AG09309 (cell line): Measurements from ENCODE around the gene ATXN1L.
"Not testable (repeated sequence)": the region's sequence is repeated elsewhere in the genome, so short reads cannot be mapped to it uniquely, and the experiment has no call there.

Experiments used
- DNase-seq: peaks from one replicate; pipeline ENCODE4 v3.0.0-alpha.2; 2010; ENCODE audit warnings: low read depth
- H3K4me3 ChIP-seq: 2 replicates; pipeline ENCODE4 v1.5.1; 2011; ENCODE audit warnings: mild to moderate bottlenecking, low read depth, low read length, moderate library complexity; ENCODE audit not compliant: control insufficient read depth
- CTCF ChIP-seq: IDR thresholded peaks from 2 replicates; pipeline ENCODE4 v1.5.1; 2011; ENCODE audit warnings: mild to moderate bottlenecking, low read depth, low read length, inconsistent platforms; ENCODE audit not compliant: insufficient read depth, control insufficient read depth; ENCODE audit errors: missing control alignments

Gene ATXN1L

DNA sequence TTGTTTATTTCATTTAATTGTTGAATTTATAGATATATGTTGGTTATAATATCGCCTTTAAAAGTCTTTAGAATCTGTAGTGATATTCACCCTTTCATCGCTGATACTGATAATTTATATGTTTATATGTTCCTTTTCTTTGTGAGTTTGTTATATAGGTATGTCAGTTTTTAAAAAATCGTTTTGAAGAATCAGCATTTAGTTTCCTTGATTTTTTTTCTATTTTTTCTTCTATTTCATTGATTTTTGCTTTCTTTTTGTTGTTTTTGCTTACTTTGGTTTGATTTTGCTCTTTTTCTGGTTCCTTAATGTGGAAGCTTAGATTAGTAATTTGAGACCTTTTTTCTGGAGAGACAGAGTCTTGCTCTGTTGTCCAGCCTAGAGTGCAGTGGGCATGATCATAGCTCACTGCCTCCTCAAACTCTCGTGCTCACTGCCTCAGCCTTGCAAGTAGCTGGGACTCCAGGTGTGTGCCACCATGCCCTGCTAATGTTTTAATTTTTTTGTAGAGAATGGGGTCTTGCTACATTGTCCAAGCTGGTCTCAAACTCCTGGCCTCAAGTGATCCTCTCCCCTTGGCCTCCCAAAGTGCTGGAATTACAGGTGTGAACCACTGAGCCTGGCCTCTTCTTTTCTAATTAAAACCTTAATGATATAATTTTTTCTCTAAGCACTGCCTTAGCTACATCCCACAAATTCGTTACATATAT, 57.0 kb downstream of the ATXN1L start:
- no peak for DNase-seq
- H3K4me3 ChIP-seq, result no peak overlapping the region
- TF ChIP-seq CTCF, result no peak

DNA sequence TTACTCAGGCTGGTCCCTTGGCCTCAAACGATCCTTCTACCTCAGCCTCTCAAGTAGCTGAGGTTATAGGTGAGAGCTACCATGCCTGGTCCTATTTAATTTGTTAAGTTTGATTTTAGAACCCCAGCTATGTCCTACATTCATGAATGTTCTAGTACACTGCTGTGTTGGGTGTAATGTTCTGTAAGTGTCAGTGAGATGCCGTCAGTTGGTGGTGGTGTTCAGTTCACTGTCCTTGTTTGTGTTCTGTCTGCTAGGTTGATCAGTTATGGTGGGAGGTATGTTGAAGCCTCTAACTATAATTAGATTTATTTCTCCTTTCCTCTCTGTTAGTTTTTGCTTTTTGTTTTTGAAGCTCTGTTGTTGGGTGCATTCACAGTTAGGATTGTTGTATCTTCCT, 57.8 kb downstream of the ATXN1L start:
- no peak overlapping the region for H3K4me3 ChIP-seq
- no peak for DNase-seq
- no peak for TF ChIP-seq CTCF

- TF ChIP-seq CTCF, result no peak
- no peak overlapping the region for H3K4me3 ChIP-seq
- no peak for DNase-seq
These were observed 58.5 kb downstream of the ATXN1L start for GRCh38 chr16:71904239-71904638.

GRCh38 chr16:71905765-71906164, 60.0 kb downstream of the ATXN1L start:
- H3K4me3 ChIP-seq, DNase-seq: not testable (repeated sequence)
